B cell (primary cell): ENCODE data around the gene MAG. TPM values are rescaled to one million over a fixed set of nuclear protein-coding genes. Genes with fewer than 3 reads are reported as not detected.

Source experiments
- ATAC-seq: fragments of 200-7000 bp; cut with Tn5 transposase; one replicate; pipeline ENCODE4 v1.10.0; 2021; ENCODE audit warnings: low read depth, mild to moderate bottlenecking, moderate number of reproducible peaks, moderate library complexity
- CTCF ChIA-PET: fragments of 350-600 bp; sonication (Branson Sonifier 250); formaldehyde crosslinking; loops from one replicate; lab custom pipeline; 2021; ENCODE audit warnings: antibody characterized with exemption, inconsistent platforms; lab: Charles Lee
- POLR2A ChIA-PET: fragments of 350-600 bp; sonication (Branson Sonifier 250); formaldehyde crosslinking; loops from one replicate; lab custom pipeline; 2021; ENCODE audit warnings: antibody characterized with exemption; lab: Charles Lee
- DNase-seq: peaks from one replicate; pipeline ENCODE4 v3.0.0; 2013
- H2AFZ ChIP-seq: 2 replicates; pipeline ENCODE4 v1.6.1; 2012; ENCODE audit warnings: mild to moderate bottlenecking, low read depth, low read length; ENCODE audit not compliant: insufficient read depth, poor library complexity, severe bottlenecking
- H3K27ac ChIP-seq, 2 donors: 1 replicate in 1 of 2; 2 replicates in 1 of 2; pipeline ENCODE4 v1.5.1; 2012 to 2013; ENCODE audit warnings: low read length in 2 of 2, mild to moderate bottlenecking in 2 of 2, moderate library complexity in 1 of 2
- H3K27me3 ChIP-seq, 4 experiments: fragments of 200-600 bp in 1 of 4; sonication (generic) in 1 of 4; replicated peaks in 1 of 4; 1 replicate in 2 of 4; 2 replicates in 2 of 4; pipeline versions ENCODE4 v1.6.1 to v1.7.0; 2013 to 2016; ENCODE audit warnings: low read length in 3 of 4, mild to moderate bottlenecking in 2 of 4, mixed read lengths in 1 of 4, moderate library complexity in 1 of 4; ENCODE audit not compliant: insufficient read depth in 4 of 4, control insufficient read depth in 3 of 4; ENCODE audit errors: control extremely low read depth in 1 of 4
- H3K36me3 ChIP-seq, 2 experiments: replicated peaks in 1 of 2; 1 replicate in 1 of 2; 2 replicates in 1 of 2; pipeline versions ENCODE4 v1.6.1 to v1.7.1; 2013; ENCODE audit warnings: low read length in 1 of 2; ENCODE audit not compliant: insufficient read depth in 2 of 2, control insufficient read depth in 1 of 2; ENCODE audit errors: control extremely low read depth in 1 of 2, extremely low read depth in 1 of 2
- H3K4me1 ChIP-seq, 2 donors: fragments of 200-600 bp in 1 of 2; sonication (generic) in 1 of 2; 1 replicate in 1 of 2; 2 replicates in 1 of 2; pipeline versions ENCODE4 v1.5.1 to v1.6.1; 2013 to 2017; ENCODE audit warnings: low read length in 2 of 2; ENCODE audit not compliant: control insufficient read depth in 2 of 2, insufficient read depth in 2 of 2
- H3K4me2 ChIP-seq: replicated peaks from 2 replicates; pipeline ENCODE3; 2012; ENCODE audit warnings: mild to moderate bottlenecking, low read depth, low read length; ENCODE audit not compliant: poor library complexity, severe bottlenecking
- H3K4me3 ChIP-seq, 5 experiments: fragments of 200-600 bp in 1 of 5; sonication (generic) in 1 of 5; 1 replicate in 3 of 5; 2 replicates in 2 of 5; pipeline versions ENCODE4 v1.5.1 to v1.7.0; 2011 to 2016; ENCODE audit warnings: low read length in 4 of 5, mild to moderate bottlenecking in 4 of 5, low read depth in 2 of 5, control low read depth in 1 of 5, moderate library complexity in 1 of 5; ENCODE audit not compliant: insufficient read depth in 1 of 5; ENCODE audit errors: control extremely low read depth in 1 of 5, extremely low read depth in 1 of 5
- H3K79me2 ChIP-seq: fragments of 200-600 bp; sonication (generic); one replicate; pipeline ENCODE4 v1.6.0; 2016; ENCODE audit warnings: low read length; ENCODE audit not compliant: control insufficient read depth, insufficient read depth
- H3K9ac ChIP-seq: fragments of 200-600 bp; sonication (generic); 2 replicates; pipeline ENCODE4 v1.6.1; 2017; ENCODE audit warnings: mild to moderate bottlenecking, low read length, moderate library complexity
- H3K9me3 ChIP-seq, 3 donors: one replicate each; pipeline versions ENCODE4 v1.6.1 to v1.7.1; 2013; ENCODE audit warnings: low read length in 2 of 3; ENCODE audit not compliant: control insufficient read depth in 2 of 3, insufficient read depth in 1 of 3; ENCODE audit errors: control extremely low read depth in 1 of 3
- H4K20me1 ChIP-seq: 2 replicates; pipeline ENCODE4 v1.6.0; 2012; ENCODE audit warnings: mild to moderate bottlenecking, low read length; ENCODE audit not compliant: insufficient read depth, control insufficient read depth, poor library complexity, severe bottlenecking
- H3K27ac Mint-ChIP-seq: one replicate; pipeline ENCODE4 v1.8.0; 2021; ENCODE audit warnings: mixed read lengths
- H3K27me3 Mint-ChIP-seq: one replicate; pipeline ENCODE4 v1.8.0; 2021; ENCODE audit warnings: mixed read lengths
- H3K4me1 Mint-ChIP-seq: one replicate; pipeline ENCODE4 v1.8.0; 2021; ENCODE audit warnings: mixed read lengths
- H3K4me3 Mint-ChIP-seq: one replicate; pipeline ENCODE4 v1.8.0; 2021; ENCODE audit warnings: mixed read lengths
- H3K9me3 Mint-ChIP-seq: one replicate; pipeline ENCODE4 v1.8.0; 2022; ENCODE audit warnings: mixed read lengths; ENCODE audit not compliant: insufficient read depth
- CTCF ChIP-seq: fragments of 200-600 bp; IDR thresholded peaks from one replicate; pipeline ENCODE4 v1.8.0; 2022; ENCODE audit warnings: antibody characterized with exemption, mild to moderate bottlenecking
- EZH2 ChIP-seq: IDR thresholded peaks from 2 replicates; pipeline ENCODE4 v1.6.1; 2012; ENCODE audit warnings: borderline replicate concordance, low read depth, mild to moderate bottlenecking, moderate library complexity, low read length; ENCODE audit not compliant: insufficient read depth, poor library complexity, severe bottlenecking
- WGBS: methylation state at CpG from one replicate; pipeline ENCODE4 v1.1.5; 2013; ENCODE audit warnings: missing lambda C conversion rate; ENCODE audit not compliant: insufficient coverage; 5-methylcytosine and 5-hydroxymethylcytosine counted together
- intact Hi-C: fragments of 100-400 bp; cut with micrococcal nuclease; formaldehyde crosslinking; loops from one replicate; pipeline ENCODE4 v1.10.0; 2022
- polyA plus RNA-seq: library from polyadenylated mRNA; depleted of rRNA; stranded (reverse); fragments of >200 nt; gene quantifications from 2 replicates; pipeline ENCODE4 v1.2.3, GENCODE V29; 2012
- total RNA-seq, 2 donors: library from RNA; stranded (reverse); fragments of 120-200 nt in 1 of 2; gene quantifications; 1 replicate in 1 of 2; 2 replicates in 1 of 2; pipeline versions ENCODE4 v1.2.3 to v1.2.4, GENCODE V29; 2013 to 2022

The MAG gene
- total and polyA plus RNA-seq, 2 donors (not counting 1 experiment from before 2014, with no cell fraction given) = 0.12 to 0.58 TPM

- 85% methylated on average over 13 of the region's 14 CpGs for WGBS
- Mint-ChIP-seq H3K9me3 (no peaks in the 10 kb centered on the region), H3K27me3 (no peaks in the 10 kb centered on the region), H3K27ac (no peak overlapping the region), H3K4me3 (no peak overlapping the region), H3K4me1 (peaks cover 43% of the 10 kb centered on the region)
- no peak overlapping the region for H3K4me2 ChIP-seq
- peaks cover 25 to 34% of the 10 kb centered on the region in 2 donors for H3K4me1 ChIP-seq
- no peak overlapping the region for H3K9ac ChIP-seq
- H3K27ac ChIP-seq = no peak overlapping the region
- peaks cover 50% of the 10 kb centered on the region for H4K20me1 ChIP-seq
- H3K27me3 ChIP-seq = no peaks in the 10 kb centered on the region
- no peak overlapping the region for H3K4me3 ChIP-seq
- peaks cover 67% of the 10 kb centered on the region for H3K79me2 ChIP-seq
- POLR2A ChIA-PET = interaction anchor here (1.4 kb wide), 1 partner anchor 57 kb away, joined by 3 read pairs; no protein-coding TSS in a partner anchor
- H2AFZ ChIP-seq = no peak overlapping the region
- intact Hi-C loops = no loop called here
- TF ChIP-seq EZH2 (no peak), CTCF (no peak)
- DNase-seq (no peak), ATAC-seq (no peak)
- H3K9me3 ChIP-seq = no peaks in the 10 kb centered on the region
- CTCF ChIA-PET = interaction anchor here (1.1 to 2.1 kb wide), 4 partner anchors 8 to 192 kb away, joined by 3 to 5 read pairs (median 4); partner anchors contain the start of gene HAMP
- peaks cover 0 to 67% of the 10 kb centered on the region in 2 experiments for H3K36me3 ChIP-seq
Observed at GRCh38 chr19:35273686-35274259, 18.2 kb upstream of the MAG start.

- Histone ChIP-seq H3K9me3 (no peaks in the 10 kb centered on the region), H3K27ac (no peak overlapping the region), H3K27me3 (no peaks in the 10 kb centered on the region), H3K79me2 (peaks cover 67% of the 10 kb centered on the region), H3K4me3 (no peak overlapping the region), H4K20me1 (peaks cover 51% of the 10 kb centered on the region), H3K4me2 (no peak overlapping the region), H3K36me3 (peaks cover 0 to 68% of the 10 kb centered on the region in 2 experiments), H3K4me1 (peaks cover 25 to 34% of the 10 kb centered on the region in 2 donors), H3K9ac (no peak overlapping the region), H2AFZ (no peak overlapping the region)
- Mint-ChIP-seq H3K27ac (peak overlapping the region; percentile 46), H3K4me3 (no peak overlapping the region), H3K9me3 (no peaks in the 10 kb centered on the region), H3K4me1 (peaks cover 45% of the 10 kb centered on the region), H3K27me3 (no peaks in the 10 kb centered on the region)
- ChIA-PET CTCF (interaction anchor here (0.6 to 1.7 kb wide), 5 partner anchors 59 to 219 kb away, joined by 3 to 9 read pairs (median 4); no protein-coding TSS in a partner anchor), POLR2A (interaction anchor here (1.4 kb wide), 1 partner anchor 56 kb away, joined by 3 read pairs; no protein-coding TSS in a partner anchor)
- DNase-seq = no peak
- intact Hi-C loops = no loop called here
- ATAC-seq = no peak
- no peak for TF ChIP-seq CTCF
- TF ChIP-seq EZH2 = no peak
- 100% methylated on average over 1 of the region's 5 CpGs for WGBS
Observed at GRCh38 chr19:35274323-35274722, 17.6 kb upstream of the MAG start.
